Heart right ventricle (tissue), 16 donors: ENCODE data around the gene RSPH1. TPM values are rescaled to one million over a fixed set of nuclear protein-coding genes. Genes with fewer than 3 reads are reported as not detected.

ENCODE experiments used
- ATAC-seq, 8 donors: fragments of 200-7000 bp; cut with Tn5 transposase; one replicate each; pipeline ENCODE4 v1.9.1; 2020; ENCODE audit warnings: mild to moderate bottlenecking in 8 of 8, moderate library complexity in 8 of 8, moderate number of reproducible peaks in 1 of 8
- DNase-seq, 2 donors: peaks; one replicate each; pipeline ENCODE4 v3.0.0-alpha.2; 2020
- H3K27ac ChIP-seq, 10 donors: fragments of 200-600 bp; sonication (generic) in 2 of 10; one replicate each; pipeline versions ENCODE4 v1.5.0 to v1.8.0; 2020 to 2022; ENCODE audit warnings: mild to moderate bottlenecking in 3 of 10
- H3K27me3 ChIP-seq, 7 donors: fragments of 200-600 bp; one replicate each; pipeline ENCODE4 v1.8.0; 2021 to 2022; ENCODE audit warnings: mild to moderate bottlenecking in 2 of 7
- H3K36me3 ChIP-seq, 9 donors: fragments of 200-600 bp; sonication (generic) in 1 of 9; one replicate each; pipeline versions ENCODE4 v1.5.0 to v1.8.0; 2020 to 2022; ENCODE audit warnings: mild to moderate bottlenecking in 2 of 9
- H3K4me1 ChIP-seq, 9 donors: fragments of 200-600 bp; sonication (generic) in 1 of 9; one replicate each; pipeline versions ENCODE4 v1.5.0 to v1.8.0; 2020 to 2022; ENCODE audit warnings: mild to moderate bottlenecking in 4 of 9
- H3K4me3 ChIP-seq, 10 donors: fragments of 200-600 bp; sonication (generic) in 2 of 10; one replicate each; pipeline versions ENCODE4 v1.5.0 to v1.8.0; 2020 to 2022; ENCODE audit warnings: mild to moderate bottlenecking in 7 of 10, moderate library complexity in 2 of 10
- H3K9me3 ChIP-seq, 11 donors: fragments of 200-600 bp in 10 of 11; sonication (generic) in 2 of 11; one replicate each; pipeline versions ENCODE4 v1.5.0 to v1.8.0; 2013 to 2022; ENCODE audit warnings: mild to moderate bottlenecking in 2 of 11, control low read depth in 1 of 11, moderate library complexity in 1 of 11
- CTCF ChIP-seq, 9 donors: fragments of 200-600 bp; sonication (generic) in 2 of 9; IDR thresholded peaks; one replicate each; pipeline versions ENCODE4 v1.5.0 to v1.8.0; 2021 to 2022; ENCODE audit warnings: antibody characterized with exemption in 9 of 9, mild to moderate bottlenecking in 5 of 9, moderate library complexity in 1 of 9
- WGBS, 2 donors: extraction: QIAGEN DNeasy Blood & Tissue Kit; methylation state at CpG; one replicate each; pipeline ENCODE4 v1.1.7; 2013; ENCODE audit warnings: inconsistent platforms in 1 of 2; 5-methylcytosine and 5-hydroxymethylcytosine counted together
- intact Hi-C, 10 donors: fragments of 100-400 bp; cut with DNase I; formaldehyde crosslinking; loops; one replicate each; pipeline versions ENCODE4 v1.11.1 to v1.14.2; 2022
- polyA plus RNA-seq, 2 donors: library from polyadenylated mRNA; stranded (reverse); fragments of 200-250 nt; gene quantifications; one replicate each; pipeline ENCODE4 v1.2.3, GENCODE V29; 2013
- total RNA-seq, 10 donors: library from RNA; stranded (reverse); fragmentation: NEBNext Ultra II Directional in 3 of 10; extraction: Animal tissue kit (Norgen Biotek cat#: 25700) in 3 of 10; gene quantifications; one replicate each; pipeline versions ENCODE4 v1.2.1 to v1.2.4, GENCODE V29; 2021 to 2023
- donor health status: Arrhythmogenic right ventricular cardiomyopathy.
- donor health status: ischemic (EF 13 %, LVEDD 7.1; RV severe dilation, severe dysfunction).
- donor health status: healthy with polysubstance abuse.
- donor health status: DM: no; HTN: yes; CAD: no.
- donor health status: DM: no; HTN: no; CAD: no.
- donor health status: ischemic (EF 25% LVEDD 6.9; RV normal size, moderate dysfunction).
- donor health status: ischemic (EF 25% LVEDD 5.7; RV mildly dilated, moderate dysfunction).
- donor health status: healthy.
- donor health status: DM: yes; HTN: yes; CAD: no.
- donor health status: Ischemic cardiomyopathy.
- donor health status: ischemic (EF 35%, LVEDD 5.7; RV mildly dilated, moderate dysfunction).
- donor health status: nonischemic (EF 11% LVEDD 7.7; RV severe dilation, severe dysfunction).
- donor health status: DM: yes; HTN: yes; CAD: no.
- donor health status: PGD.
- donor health status: ischemic (EF 29% LVEDD 5.4; RV normal size, mild dysfunction).
- donor health status: nonischemic (EF 23%, LVEDD 6.1; RV moderate dilation, normal function).

The RSPH1 gene
- total and polyA plus RNA-seq, 12 donors, result 0.06 to 0.36 (median 0.20) TPM; not detected in 9

DNA sequence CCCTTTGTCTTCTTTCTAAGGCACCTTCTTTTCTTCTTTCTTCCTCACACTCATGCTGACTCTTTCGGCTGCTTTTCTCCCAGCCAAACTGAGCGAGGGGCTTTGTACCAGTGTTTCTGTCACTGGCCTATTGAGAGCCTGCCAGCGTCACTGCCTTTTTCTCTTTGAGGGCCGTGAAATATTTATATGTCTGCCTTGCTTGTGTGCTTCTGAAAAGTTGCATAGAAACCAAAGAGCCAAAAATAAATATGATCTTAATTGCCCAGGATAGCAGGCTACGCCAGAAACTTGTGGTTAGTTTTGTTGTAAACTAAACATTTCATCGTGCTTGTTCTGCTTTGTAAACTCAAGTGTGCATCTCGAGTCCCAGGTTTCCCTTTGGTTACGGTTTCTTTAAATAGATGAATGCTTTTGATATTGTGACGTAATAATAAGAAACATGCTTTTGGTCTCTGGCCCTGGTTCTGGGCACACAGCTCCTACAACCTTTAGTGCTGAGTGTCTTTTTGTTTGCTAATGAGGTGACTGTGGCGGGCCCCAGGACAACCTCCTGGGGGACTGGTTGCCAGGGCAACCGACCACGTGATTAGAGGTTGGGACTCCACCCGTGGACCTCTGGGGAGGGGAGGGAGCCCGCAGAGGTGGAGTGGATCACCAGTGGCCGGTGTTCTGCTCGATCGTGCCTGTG, 28.5 kb upstream of the RSPH1 start:
- TF ChIP-seq CTCF (IDR thresholded peaks at IDR 0.05), result no peak
- peak; percentile 59 to 69 for DNase-seq
- no peaks in the 10 kb centered on the region for H3K9me3 ChIP-seq
- peak overlapping the region in 9 of 10 donors; percentile 7 to 44 (median 39) for H3K4me3 ChIP-seq
- peak; percentile 68 to 83 (median 76) for ATAC-seq
- H3K27me3 ChIP-seq, result no peaks in the 10 kb centered on the region
- intact Hi-C loops, result no loop called here
- peak overlapping the region; percentile 25 to 87 (median 75) for H3K27ac ChIP-seq
- WGBS, 2 donors, result 23 to 26% methylated on average over 17 of the region's 17 CpGs
- peaks cover 4 to 57% (median 43%) of the 10 kb centered on the region in 9 donors for H3K4me1 ChIP-seq
- peaks cover 0 to 66% (median 0%) of the 10 kb centered on the region in 9 donors for H3K36me3 ChIP-seq

GRCh38 chr21:42523941-42524340, 27.9 kb upstream of the RSPH1 start:
- Histone ChIP-seq H3K27ac (peak overlapping the region; percentile 25 to 87 (median 75)), H3K4me3 (peak overlapping the region in 1 of 10 donors; percentile 42), H3K27me3 (no peaks in the 10 kb centered on the region), H3K36me3 (peaks cover 0 to 66% (median 0%) of the 10 kb centered on the region in 9 donors), H3K4me1 (peaks cover 4 to 57% (median 43%) of the 10 kb centered on the region in 9 donors), H3K9me3 (no peaks in the 10 kb centered on the region)
- TF ChIP-seq CTCF (IDR thresholded peaks at IDR 0.05), result no peak
- no peak for DNase-seq
- intact Hi-C loops, result no loop called here
- ATAC-seq, result peak in 1 of 8 donors; percentile 7
- whole genome bisulfite sequencing, 2 donors, result 91 to 92% methylated on average over 9 of the region's 9 CpGs

DNA sequence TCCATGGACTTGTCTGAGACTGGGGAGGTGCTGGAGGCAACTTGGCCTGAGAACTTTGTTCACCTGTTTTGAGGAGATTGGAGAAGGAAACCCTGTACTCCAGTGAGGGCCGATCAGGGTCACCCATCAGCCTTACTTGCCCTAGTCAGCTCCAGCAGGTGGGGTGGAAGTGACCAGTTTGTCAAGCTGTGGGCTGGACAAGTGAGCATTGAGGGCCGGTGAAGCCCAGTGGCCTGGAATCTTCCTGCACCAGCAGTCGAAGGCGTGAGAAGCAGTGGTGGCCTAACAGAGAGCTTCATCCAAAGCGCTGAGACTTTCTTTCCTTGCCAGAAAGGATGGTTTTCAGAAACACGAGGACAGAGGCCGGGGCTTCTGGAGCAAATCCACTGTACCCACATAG, 27.2 kb upstream of the RSPH1 start:
- peaks cover 4 to 50% (median 38%) of the 10 kb centered on the region in 9 donors for H3K4me1 ChIP-seq
- intact Hi-C loops, result no loop called here
- TF ChIP-seq CTCF (IDR thresholded peaks at IDR 0.05), result no peak
- peaks cover 0 to 66% (median 0%) of the 10 kb centered on the region in 9 donors for H3K36me3 ChIP-seq
- H3K27me3 ChIP-seq, result no peaks in the 10 kb centered on the region
- peak overlapping the region in 1 of 10 donors; percentile 87 for H3K27ac ChIP-seq
- ATAC-seq, result no peak
- no peak for DNase-seq
- no peak overlapping the region for H3K4me3 ChIP-seq
- 94 to 98% methylated on average over 7 of the region's 7 CpGs for WGBS, 2 donors
- no peaks in the 10 kb centered on the region for H3K9me3 ChIP-seq

- H3K4me3 ChIP-seq, result no peak overlapping the region
- 98% methylated on average over 8 of the region's 8 CpGs for WGBS, 2 donors
- no peak for ATAC-seq
- DNase-seq, result no peak
- TF ChIP-seq CTCF (IDR thresholded peaks at IDR 0.05), result no peak
- peaks cover 0 to 69% (median 0%) of the 10 kb centered on the region in 9 donors for H3K36me3 ChIP-seq
- H3K4me1 ChIP-seq, result peaks cover 4 to 46% (median 35%) of the 10 kb centered on the region in 9 donors
- intact Hi-C loops, result no loop called here
- H3K27me3 ChIP-seq, result no peaks in the 10 kb centered on the region
- no peak overlapping the region for H3K27ac ChIP-seq
- no peaks in the 10 kb centered on the region for H3K9me3 ChIP-seq
Measured at GRCh38 chr21:42522771-42523170, 26.7 kb upstream of the RSPH1 start.
